HG03378 (cell line): ENCODE measurements around the gene PSMB9.

Experiments
- ATAC-seq: cut with Tn5 transposase; IDR thresholded peaks from one replicate; pipeline ENCODE4 v1.9.1; 2021; ENCODE audit warnings: mild to moderate bottlenecking, moderate library complexity; ENCODE audit not compliant: unreplicated experiment

Gene PSMB9

GRCh38 chr6:32903952-32904351 lies 50.0 kb downstream of the PSMB9 start:
- no peak for ATAC-seq

DNA sequence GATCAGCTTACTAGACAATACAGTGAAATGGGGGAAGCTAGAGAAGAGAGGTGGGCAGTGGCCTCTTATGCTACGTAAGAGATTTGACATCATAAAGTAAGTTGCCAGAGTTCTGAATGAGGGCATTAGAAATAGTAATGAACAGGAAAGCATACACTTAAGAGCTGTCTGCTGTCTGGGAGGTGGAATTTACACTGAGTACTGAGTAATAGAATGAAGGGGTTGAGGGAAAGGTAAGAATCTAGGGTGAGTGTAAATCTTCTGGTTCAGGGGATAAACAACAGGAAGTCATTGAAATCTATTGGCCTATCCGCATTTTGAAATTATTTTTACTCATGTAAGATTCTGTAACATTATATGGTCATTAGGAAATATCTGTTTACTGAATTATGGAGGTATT lies 51.1 kb downstream of the PSMB9 start:
- ATAC-seq = no peak

- ATAC-seq = no peak
Observed at GRCh38 chr6:32906539-32906938, 52.5 kb downstream of the PSMB9 start.

- ATAC-seq = no peak
Observed at GRCh38 chr6:32908897-32909296, 54.9 kb downstream of the PSMB9 start.
